Hematopoietic multipotent progenitor cell treated with erythropoietin and hydrocortisone succinate and interleukin-3 and kit ligand, for 17 days (in vitro differentiated cells): ENCODE measurements around the gene MINK1.
"Not testable (repeated sequence)": the region's sequence is repeated elsewhere in the genome, so short reads cannot be mapped to it uniquely, and the experiment has no call there.

ENCODE experiments used
- DNase-seq: peaks from one replicate; pipeline ENCODE4 v3.0.0-alpha.2; 2015; ENCODE audit warnings: low spot score

MINK1 gene

GRCh38 chr17:4846635-4847390 is 13.7 kb downstream of the MINK1 start:
- no peak for DNase-seq

GRCh38 chr17:4849011-4849536 is 15.9 kb downstream of the MINK1 start:
- DNase-seq: no peak

GRCh38 chr17:4850246-4850645 is 17.1 kb downstream of the MINK1 start:
- no peak for DNase-seq

- no peak for DNase-seq
These were observed 17.9 kb downstream of the MINK1 start for GRCh38 chr17:4851084-4851483.

GRCh38 chr17:4852567-4853207 is 19.5 kb downstream of the MINK1 start:
- DNase-seq: no peak

GRCh38 chr17:4853208-4853671 is 20.1 kb downstream of the MINK1 start:
- no peak for DNase-seq

- no peak for DNase-seq
These were observed 21.1 kb downstream of the MINK1 start for GRCh38 chr17:4854111-4854681.

GRCh38 chr17:4856271-4856936 is 23.3 kb downstream of the MINK1 start:
- DNase-seq: no peak

GRCh38 chr17:4856937-4857314 is 23.8 kb downstream of the MINK1 start:
- no peak for DNase-seq

GRCh38 chr17:4857347-4857746 is 24.2 kb downstream of the MINK1 start:
- not testable (repeated sequence) for DNase-seq

GRCh38 chr17:4858068-4858881 is 25.1 kb downstream of the MINK1 start:
- no peak for DNase-seq

- no peak for DNase-seq
These were observed 25.7 kb downstream of the MINK1 start for GRCh38 chr17:4858882-4859260.

GRCh38 chr17:4859816-4860625 is 26.9 kb downstream of the MINK1 start:
- no peak for DNase-seq

GRCh38 chr17:4860651-4861050 is 27.5 kb downstream of the MINK1 start:
- no peak for DNase-seq

- no peak for DNase-seq
These were observed 27.9 kb downstream of the MINK1 start for GRCh38 chr17:4861052-4861451.

GRCh38 chr17:4862720-4863119 is 29.6 kb downstream of the MINK1 start:
- DNase-seq: no peak

GRCh38 chr17:4863321-4863720 is 30.2 kb downstream of the MINK1 start:
- no peak for DNase-seq

- DNase-seq: not testable (repeated sequence)
These were observed 34.4 kb downstream of the MINK1 start for GRCh38 chr17:4867535-4867934.

GRCh38 chr17:4869058-4869998 is 36.2 kb downstream of the MINK1 start:
- not testable (repeated sequence) for DNase-seq

- DNase-seq: no peak
These were observed 37.7 kb downstream of the MINK1 start for GRCh38 chr17:4870855-4871254.
